GM19043 (cell line): ENCODE results near the gene ZNF263.

Experiments used
- ATAC-seq: cut with Tn5 transposase; IDR thresholded peaks from one replicate; pipeline ENCODE4 v1.9.1; 2021; ENCODE audit warnings: low read depth; ENCODE audit not compliant: unreplicated experiment

The ZNF263 gene

DNA sequence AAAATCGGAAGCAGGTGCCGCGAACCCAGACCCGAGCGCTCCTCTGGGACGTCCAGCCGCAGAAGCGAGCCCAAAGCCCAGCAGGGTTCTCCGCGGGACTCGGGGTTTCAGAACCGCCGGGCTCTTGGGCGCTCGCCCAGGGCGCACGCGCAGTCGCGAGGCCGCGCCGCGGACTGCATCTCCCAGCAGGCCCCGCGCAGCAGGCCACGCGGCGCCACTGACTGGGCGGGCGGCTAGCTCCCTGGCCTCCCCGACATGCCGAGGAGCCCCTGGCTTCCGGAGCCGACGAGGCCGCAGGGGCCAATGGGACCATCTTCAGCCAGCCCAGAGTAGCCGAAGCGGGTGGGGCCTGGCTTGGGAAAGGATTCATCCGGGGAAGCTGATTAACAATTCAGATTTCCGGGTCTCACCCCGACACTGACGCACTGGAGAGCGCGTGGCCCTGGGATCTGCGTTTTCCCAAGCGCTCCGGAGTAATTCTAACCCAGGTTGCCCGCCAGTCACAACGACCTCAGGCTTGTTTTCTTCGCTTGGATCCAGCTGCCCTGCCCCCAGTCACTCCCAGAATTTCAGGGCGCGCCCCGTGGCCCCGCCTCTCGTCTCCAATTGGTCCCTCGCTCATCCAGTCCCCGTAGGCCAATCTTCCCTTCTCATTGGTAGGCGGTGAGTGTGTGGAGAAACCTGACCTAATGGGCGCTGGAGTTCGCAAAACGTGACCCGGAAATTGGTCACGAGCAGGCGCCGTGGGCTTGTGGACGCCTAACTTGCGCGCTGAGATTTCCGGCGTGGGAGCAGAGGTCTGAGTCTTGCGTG is at the start of gene ZNF263:
ZNF263 (plus strand) TSS at position 762 of the 813 bp plus-strand sequence. CDS start 328 bp downstream, outside the sequence.
- peak; percentile 75 for ATAC-seq

DNA sequence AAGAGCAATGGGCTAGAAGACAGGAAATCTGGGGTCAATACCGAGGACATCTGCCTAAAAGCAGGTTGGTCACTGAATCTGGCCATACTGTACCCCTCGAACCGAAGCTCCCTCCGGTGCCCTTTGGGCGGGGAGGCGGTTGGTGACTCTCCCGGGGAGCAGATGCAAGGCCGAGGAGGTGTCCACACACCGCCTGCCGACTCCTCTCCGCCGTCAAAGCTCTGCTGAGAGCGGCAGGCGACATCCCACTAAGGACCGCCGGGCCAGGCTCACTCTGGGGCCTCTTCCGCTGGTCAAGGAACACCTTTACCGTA is 48.8 kb upstream of the ZNF263 start:
- no peak for ATAC-seq

DNA sequence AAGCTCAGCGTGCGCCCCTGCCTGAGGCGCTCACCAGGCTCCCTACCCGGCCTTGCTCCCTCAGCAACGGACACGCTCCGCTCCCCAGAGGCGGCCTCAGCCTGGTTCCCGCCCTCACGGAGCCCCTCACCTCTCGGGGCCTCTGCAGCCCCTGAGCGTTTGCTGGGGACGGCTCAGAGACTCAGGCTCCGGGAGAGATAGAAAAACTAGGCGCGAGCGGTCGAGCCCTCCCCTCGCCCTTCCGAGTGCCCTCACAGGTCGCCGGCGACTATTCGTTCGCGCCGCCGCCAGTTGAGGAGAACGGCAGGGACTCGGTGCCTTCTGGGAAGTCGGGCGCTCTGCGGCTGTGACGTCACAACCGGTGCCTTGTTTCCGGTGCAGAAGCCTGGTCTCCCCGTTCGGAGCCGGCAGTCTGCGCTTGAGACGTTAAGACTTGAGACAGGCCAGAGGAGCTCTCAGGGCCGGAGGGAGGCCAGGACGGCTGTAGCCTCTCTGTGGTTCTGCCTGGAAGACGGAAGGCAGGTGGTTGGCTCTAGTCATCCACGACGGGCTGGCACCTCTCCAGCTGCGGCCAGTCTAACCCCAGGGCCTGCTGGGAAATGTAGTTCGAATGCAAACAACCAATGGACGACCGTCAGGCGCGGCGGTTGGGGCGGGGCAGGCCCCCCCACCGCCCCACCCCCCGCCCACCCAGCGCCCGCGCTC is 48.3 kb upstream of the ZNF263 start, which contains the start of gene ZNF200:
ZNF200 (minus strand) TSS at position 302 of the 705 bp plus-strand sequence. CDS start 1,403 bp downstream, outside the sequence.
- ATAC-seq: peak; percentile 85

DNA sequence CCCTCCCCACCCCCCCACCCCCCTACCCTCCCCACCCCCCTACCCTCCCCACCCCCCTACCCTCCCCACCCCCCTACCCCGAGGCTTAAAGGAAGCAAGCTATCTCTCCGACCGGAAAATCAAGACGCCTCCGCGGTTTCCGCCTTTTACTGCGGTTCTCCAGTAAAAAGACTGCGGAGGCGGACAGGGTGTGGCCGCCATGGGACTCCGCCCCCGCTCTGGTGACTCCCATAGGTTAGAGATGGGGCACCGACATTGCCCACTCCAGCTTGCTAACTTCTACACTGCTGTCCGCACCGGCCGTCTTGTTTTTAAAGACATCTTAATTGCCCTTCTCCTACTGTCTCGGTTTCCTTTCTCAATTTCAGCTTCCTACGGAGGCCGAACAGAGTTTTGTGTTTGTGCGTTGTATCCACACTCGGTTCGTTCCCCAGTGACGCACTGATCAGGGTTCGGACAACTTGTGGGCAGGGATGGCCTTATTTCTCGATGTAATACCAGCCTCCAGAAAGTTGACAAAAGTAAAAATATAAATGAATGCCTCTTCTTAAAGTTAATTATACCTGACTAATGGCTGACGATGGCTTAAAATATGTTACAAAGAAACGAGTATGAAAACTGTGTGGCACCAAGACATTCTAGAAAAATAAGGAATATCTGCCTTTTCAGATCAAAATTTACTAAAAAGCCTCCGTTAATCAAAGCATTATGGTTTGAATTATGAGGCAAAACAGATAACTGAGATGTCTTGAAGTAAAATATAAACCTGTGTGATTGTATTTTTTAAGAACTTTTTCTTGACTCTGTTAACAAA is 47.2 kb upstream of the ZNF263 start:
- ATAC-seq: no peak

DNA sequence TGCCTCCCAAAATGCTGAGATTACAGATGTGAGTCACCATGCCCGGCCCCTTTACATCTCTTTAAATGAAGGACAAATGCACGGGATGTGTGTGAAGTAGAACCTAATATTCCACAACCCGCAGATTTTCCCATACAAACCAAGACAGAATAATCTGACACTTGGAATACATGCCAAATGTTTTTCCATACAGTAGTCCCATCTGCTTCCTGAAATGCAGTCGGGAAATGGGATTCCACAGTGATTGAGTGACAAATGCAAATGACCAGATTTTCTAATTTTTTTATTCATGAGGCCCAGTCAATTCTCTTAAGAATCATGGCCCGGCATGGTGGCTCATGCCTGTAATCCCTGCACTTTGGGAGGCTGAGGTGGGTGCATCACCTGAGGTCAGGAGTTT is 41.5 kb upstream of the ZNF263 start:
- ATAC-seq: no peak

DNA sequence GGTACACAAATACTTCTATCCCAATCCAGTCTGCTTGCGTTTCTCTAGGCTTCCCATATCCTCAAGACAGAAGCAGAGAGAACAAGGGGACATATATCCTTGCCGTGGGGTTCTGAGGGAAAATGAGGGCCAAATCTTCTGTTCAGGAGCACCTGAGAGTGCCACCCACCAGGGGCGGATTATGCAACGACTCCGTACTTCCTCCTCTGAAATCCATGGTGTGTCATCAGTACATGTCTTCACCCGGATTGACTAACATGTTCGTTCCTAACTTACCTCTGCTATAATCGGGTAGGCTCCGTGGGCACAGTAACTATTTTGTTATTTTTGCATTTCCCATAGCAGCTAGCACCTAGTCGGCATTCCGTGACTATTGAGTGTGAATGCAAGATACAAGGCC is 40.6 kb upstream of the ZNF263 start:
- ATAC-seq: no peak

DNA sequence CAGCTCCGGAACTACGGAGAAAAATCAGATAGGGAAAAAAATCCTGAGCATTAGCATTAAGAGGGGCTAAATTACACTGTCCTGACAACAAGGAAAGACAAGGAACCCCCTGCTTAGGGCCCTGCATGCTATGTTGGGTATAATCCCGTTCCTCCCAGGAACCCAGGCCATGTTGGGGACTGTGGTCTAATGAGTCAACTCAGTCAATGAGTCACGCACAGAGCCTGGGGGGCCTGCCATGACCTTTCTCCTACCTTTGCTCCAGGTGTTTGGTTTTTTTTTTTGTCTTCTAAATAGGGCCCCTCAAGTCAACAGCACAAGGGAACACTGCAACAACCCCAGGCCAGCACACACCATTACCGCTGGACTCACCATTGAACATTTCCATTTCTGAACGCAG is 39.4 kb upstream of the ZNF263 start:
- no peak for ATAC-seq

DNA sequence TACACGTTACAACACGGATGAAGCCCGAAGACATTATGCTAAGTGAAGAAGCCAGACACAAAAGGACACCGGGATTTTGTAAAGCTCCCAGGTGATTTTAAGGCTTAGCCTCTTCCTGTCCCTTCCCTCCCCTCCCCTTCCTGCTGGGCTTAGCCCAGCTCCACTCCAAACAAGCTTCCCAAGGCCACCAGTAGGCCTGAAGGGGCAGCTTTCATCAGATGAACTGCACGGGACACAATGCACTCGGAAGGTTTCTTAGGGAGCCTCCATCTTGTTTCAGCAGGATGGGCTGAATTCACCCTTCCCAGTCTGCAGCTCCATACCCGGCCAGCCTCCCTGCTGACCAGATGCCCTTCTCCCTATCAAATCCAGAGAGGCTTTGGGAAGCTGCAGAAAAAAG is 37.3 kb upstream of the ZNF263 start:
- ATAC-seq: no peak

DNA sequence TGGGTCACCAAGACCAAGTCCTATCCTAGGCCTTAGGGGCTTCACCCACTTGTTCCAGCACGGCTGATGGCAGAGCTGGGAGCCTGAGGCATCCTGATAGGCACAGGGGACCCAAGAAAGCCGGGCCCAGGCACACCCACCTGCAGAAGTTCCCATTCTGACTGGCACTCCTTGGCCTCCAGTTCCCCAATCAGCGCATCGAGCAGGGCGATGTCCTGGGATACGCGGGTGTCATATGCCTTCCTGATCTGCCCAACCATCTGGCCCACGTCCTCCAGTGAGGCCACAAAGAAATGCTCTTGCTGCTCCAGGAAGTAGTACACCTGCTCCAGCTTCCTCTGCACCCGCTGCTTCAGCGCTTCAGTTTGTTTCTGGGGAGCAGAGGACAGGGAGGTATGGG is 36.4 kb upstream of the ZNF263 start:
- no peak for ATAC-seq

DNA sequence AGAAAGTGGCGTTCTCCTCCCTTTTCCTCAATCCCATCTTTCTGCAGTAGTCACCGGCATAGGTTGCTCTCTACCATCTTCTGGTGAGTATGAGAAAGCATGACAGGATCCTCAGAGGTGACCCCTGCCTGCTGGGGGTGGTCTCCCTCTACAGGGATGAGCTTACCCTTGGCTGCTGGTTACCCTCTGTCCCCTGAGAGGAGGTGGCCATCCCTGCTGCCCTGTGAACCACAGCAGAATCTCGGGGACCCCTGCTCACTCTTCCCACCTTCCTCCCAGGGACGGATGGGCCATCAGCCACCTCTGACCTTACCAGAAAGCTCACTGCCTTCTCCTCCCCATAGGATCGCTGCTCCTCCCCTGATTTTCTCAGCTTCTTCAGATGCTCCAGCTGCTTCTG is 34.7 kb upstream of the ZNF263 start:
- ATAC-seq: no peak

DNA sequence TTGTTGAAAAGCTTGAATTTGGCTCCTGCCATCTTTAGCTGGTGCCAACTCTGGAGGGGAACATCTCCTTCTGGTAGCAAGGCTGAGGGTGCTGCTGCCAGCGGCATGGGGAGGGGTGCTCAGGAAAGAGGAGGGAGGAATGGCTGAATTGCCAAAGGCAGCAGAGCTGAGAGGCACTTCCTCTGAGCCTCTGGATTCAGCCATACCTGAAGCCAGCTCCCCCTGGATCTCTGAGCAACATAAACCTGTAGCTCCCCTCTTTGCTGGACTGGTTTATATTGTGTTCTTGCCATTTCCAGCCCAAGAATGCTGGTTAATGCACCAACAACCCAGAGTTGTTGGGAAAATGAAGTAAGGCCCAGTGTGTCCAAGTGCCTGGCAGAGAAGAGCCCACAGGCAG is 34.3 kb upstream of the ZNF263 start:
- ATAC-seq: no peak

DNA sequence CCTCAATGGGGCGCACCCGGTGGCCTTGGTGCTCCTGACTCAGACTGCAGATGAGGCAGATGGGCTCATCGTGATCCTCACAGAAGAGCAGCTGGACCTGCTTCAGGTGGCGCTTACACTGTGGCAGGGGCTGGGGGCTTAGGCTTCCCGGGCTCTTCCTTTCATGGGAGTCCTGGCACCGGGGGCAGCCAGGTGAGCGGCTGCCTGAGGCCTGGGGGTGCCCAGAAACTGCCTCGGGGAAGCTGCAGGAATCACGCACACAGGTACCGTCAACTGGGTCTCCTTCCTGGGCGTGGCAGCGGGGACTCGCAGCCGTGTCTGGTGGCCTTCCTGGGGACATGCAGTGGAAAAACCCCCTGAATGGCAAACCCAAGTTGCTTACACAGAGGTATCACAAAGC is 33.8 kb upstream of the ZNF263 start:
- ATAC-seq: no peak

DNA sequence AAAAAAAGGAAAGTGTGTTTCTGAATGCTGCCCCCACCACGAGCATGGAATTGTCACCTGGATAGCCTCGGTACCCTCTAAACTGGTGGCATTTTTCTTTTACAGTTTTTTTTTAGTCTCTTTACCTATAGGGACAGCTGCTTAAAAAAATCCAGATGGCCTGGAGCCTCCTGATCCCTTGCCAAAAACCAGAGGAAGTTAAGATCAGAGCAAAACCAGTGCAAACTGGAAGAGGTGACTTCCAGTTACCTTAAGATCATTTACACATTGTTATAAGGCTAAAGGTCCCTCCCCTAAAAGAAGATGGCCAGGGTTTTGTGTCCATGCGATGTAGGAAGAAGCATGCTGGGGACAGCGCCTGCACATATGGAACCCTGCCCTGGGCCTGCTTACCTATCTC is 30.3 kb upstream of the ZNF263 start:
- no peak for ATAC-seq

DNA sequence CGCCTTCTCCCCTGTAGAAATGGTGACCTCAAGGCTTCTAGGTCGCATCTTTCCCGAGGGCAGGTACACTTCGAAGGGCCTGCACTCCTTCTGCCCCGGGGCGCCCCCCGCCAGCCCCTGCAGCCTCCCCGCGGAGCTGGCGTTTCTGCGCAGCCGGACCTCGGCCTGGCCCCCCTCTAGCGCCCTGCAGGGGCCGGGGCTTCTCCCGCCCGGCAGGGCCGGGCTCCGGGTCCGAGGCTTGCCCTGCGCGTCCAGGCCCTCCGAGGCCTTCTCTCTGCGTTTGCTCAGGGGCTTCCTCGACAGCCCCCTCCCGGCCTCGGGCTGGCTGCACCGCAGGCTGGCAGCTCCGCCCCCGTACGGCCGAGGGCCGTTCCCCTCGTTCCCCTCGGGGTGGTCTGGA is 29.0 kb upstream of the ZNF263 start:
- ATAC-seq: no peak

DNA sequence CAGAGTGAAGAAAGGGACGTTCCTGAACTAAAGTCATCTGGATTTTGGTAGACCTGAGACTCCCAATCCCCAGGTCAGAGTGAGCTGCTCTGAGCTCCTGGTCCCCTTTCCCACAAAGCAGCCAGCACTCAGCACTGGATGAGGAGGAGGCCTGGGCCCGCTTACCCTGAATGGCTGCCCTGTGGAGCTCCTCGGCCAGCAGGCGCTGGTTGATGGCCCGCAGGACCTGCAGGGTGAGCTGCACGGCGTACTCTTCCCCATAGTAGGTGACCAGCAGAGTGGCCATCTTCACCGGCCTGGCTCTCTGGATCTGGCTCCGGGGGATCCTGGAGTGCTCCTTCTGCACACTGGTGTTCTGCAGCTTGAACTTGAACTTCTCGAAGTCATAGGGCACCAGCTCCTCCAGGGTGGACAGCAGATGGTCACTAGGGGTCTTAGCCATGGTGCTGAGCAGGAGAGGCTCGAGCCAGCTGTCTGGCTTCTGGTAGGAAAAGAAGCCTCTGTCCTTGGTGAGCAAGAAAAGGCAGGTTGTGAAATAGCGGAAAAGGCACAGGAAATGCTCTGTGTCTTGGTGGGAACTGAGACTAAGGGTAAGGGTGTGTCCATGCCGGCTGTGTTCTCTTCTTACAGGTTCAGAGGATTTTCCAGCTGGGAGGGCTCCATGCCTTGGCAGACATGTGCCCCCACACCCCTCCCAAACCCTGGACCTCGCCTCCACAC is 27.0 kb upstream of the ZNF263 start, which contains the start of gene MEFV:
MEFV (minus strand) TSS at position 488 of the 720 bp plus-strand sequence; CDS start at position 442, 46 bp downstream.
- ATAC-seq: no peak

DNA sequence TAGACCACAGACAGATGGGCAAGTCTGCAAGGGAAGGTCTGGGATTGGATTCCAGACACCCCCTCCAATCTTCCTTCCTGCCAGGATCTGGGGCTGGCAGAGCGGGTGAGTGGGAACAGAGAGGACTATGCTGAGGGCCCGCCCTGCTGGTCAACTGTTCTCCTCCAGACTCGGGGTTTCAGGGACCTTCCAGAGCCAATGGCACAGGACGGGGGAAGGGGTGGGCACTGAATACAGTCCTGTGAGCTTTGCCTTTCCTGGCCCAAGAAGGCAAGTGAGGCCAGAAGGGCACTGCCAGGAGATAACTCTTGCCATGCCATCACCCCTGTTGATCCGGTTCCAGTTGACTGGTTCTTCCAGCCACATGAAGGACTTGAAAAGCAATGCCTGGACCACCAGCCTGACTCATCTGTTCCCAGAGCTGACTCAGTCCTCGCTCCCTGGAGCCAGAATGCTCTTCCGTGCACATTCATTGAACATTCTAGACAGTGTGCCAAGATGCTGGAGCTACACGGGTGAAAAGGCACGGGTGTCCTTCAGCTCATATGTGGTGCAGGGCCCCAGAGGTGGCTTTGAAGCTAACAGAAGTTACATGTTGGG is 26.3 kb upstream of the ZNF263 start:
- ATAC-seq: no peak

DNA sequence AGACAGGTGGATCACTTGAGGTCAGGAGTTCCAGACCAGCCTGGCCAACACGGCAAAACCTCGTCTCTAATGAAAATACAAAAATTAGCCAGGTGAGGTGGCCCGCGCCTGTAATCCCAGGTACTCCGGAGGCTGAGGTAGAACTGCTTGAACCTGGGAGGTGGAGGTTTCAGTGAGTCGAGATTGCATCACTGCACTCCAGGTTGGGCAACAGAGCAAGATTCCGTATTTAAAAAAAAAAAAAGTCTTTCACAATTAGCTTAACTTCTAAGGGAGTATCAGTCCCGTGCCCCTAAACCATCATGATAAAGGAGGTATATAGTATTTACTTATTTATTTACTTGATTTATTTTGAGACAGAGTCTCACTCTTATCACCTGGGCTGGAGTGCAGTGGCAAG is 23.5 kb upstream of the ZNF263 start:
- ATAC-seq: no peak

DNA sequence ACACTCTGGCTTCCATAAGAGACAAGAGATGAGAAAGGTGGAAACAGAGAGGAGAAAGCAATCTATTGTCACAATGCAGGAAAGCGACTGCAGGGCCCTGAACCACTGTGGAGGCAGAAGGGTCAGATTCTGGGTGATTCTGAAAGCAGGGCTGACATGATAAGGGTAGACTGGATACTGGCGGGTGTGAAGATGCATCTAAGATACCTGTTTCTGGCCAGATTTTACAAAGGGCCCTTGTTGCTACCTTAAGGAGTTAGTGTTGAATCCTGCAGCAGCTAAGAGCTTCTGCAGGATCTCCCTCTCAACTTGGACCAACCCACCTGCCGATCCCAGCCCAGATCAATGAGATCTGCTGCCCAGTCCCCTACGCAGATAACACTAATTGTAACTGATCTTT is 20.8 kb upstream of the ZNF263 start:
- ATAC-seq: no peak

DNA sequence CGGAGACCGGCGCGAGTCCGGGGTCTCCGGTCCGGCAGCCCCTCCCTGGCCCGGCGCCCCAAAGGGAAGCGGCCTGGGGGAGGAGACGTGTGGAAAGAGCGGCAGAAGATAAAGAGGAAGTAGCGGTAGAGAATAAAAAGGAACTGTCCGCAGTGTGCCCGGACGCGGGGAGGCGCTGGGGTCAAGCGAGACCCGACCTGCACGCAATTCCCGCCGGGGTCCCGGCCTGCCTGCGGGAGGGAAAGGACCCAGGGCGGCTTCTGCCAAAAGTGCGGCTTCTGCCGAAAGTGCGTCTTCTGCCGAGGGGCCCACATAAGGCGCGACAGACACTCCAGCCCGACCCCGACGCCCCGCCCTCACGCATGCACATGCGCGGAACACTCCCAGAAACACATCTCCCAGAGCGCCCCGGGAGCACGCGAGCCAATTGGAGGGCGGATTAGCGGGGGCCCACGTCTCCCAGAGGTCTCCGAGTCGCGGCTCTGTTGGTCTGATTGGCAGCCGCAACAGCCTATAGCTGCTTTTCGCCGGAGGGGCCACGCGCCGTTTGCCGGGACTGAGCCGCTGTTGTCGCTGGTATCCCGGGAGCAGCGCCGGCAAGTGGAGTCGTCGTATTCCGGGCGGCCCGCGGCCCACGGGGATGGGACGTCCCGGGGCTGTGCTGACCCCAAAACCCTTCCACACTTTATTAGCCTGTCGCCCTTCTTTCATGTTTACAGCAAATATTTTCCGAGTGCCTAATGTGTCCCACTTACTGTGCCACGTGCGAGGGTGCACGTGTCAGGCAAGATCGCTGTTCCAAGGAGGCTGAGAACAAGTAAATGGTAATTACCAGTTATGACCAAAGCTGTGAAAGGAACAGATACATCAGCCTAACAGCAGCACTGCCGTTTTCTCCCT is 18.9 kb upstream of the ZNF263 start:
- peak; percentile 87 for ATAC-seq
